Pancreas (tissue), 10 donors: ENCODE measurements around the gene LIF. TPM values are rescaled to one million over a fixed set of nuclear protein-coding genes. Genes with fewer than 3 reads are reported as not detected.

Experiments
- ATAC-seq, 4 donors: fragments of 200-7000 bp; cut with Tn5 transposase; one replicate each; pipeline versions ENCODE4 v1.8.0 to v1.9.1; 2020; ENCODE audit warnings: mild to moderate bottlenecking in 4 of 4, moderate library complexity in 4 of 4
- DNase-seq, 6 donors: peaks; one replicate each; pipeline ENCODE4 v3.0.0-alpha.2; 2020
- FAIRE-seq: peaks from 2 replicates; lab custom pipeline; 2012; peaks lifted over from hg19 to GRCh38; lab: Jason Lieb, UNC
- H3K27ac ChIP-seq, 4 donors: fragments of 200-600 bp; sonication (generic); 1 replicate in 3 of 4; 2 replicates in 1 of 4; pipeline versions ENCODE4 v1.5.0 to v1.8.0; 2020
- H3K27me3 ChIP-seq, 4 donors: fragments of 200-600 bp; one replicate each; pipeline ENCODE4 v1.8.0; 2021
- H3K36me3 ChIP-seq, 3 donors: fragments of 200-600 bp; sonication (generic) in 1 of 3; one replicate each; pipeline versions ENCODE4 v1.5.0 to v1.8.0; 2020 to 2021
- H3K4me1 ChIP-seq, 3 donors: fragments of 200-600 bp; one replicate each; pipeline ENCODE4 v1.8.0; 2021
- H3K4me3 ChIP-seq, 4 donors: fragments of 200-600 bp; sonication (generic) in 2 of 4; one replicate each; pipeline versions ENCODE4 v1.5.0 to v1.8.0; 2020 to 2021
- H3K9me3 ChIP-seq, 4 donors: fragments of 200-600 bp; one replicate each; pipeline ENCODE4 v1.8.0; 2021
- CTCF ChIP-seq, 4 donors: fragments of 200-600 bp; sonication (generic) in 3 of 4; IDR thresholded peaks; one replicate each; pipeline versions ENCODE4 v1.5.0 to v1.8.0; 2021; ENCODE audit warnings: antibody characterized with exemption in 4 of 4
- WGBS, 2 donors: extraction: QIAGEN DNeasy Blood & Tissue Kit; methylation state at CpG; one replicate each; pipeline ENCODE4 v1.1.7; 2013; 5-methylcytosine and 5-hydroxymethylcytosine counted together
- intact Hi-C, 3 donors: fragments of 100-400 bp; cut with DNase I; formaldehyde crosslinking; loops; one replicate each; pipeline versions ENCODE4 v1.11.1 to v1.14.2; 2022
- polyA plus RNA-seq, 2 donors: library from polyadenylated mRNA; stranded (reverse); fragments of 200-250 nt; gene quantifications; one replicate each; pipeline ENCODE4 v1.2.3, GENCODE V29; 2013
- total RNA-seq, 6 donors: library from RNA; stranded (reverse); fragmentation: NEBNext Ultra II Directional in 4 of 6; extraction: Animal tissue kit (Norgen Biotek cat#: 25700) in 4 of 6; gene quantifications; one replicate each; pipeline versions ENCODE4 v1.2.1 to v1.2.4, GENCODE V29; 2021 to 2023
- donor health status: healthy with polysubstance abuse.
- donor health status: DM: no; HTN: no; CAD: no; lungs with moderate emphysema.
- donor health status: DM: no; HTN: no; CAD: no.
- donor health status: control.
- donor health status: control.
- donor health status: Bipolar disorder and iron deficiency.
- donor health status: DM: yes; HTN: yes; CAD: no.
- donor health status: DM: no; HTN: no; CAD: no.
- donor health status: DM: no; HTN: no; CAD: no.
- donor health status: DM: yes; HTN: yes; CAD: no.

The LIF gene
- total RNA-seq (1 to 10 TPM in 4 of 6 donors, under 1 TPM in 2; 0.32 to 5.8 (median 1.5) TPM), polyA plus RNA-seq (1 to 10 TPM; 2.7 to 4.5 TPM)

- peak in 2 of 6 donors; percentile 46 to 73 for DNase-seq
- Histone ChIP-seq H3K9me3 (no peaks in the 10 kb centered on the region), H3K4me1 (no peaks in the 10 kb centered on the region), H3K36me3 (no peaks in the 10 kb centered on the region), H3K27ac (peak within 1 kb of the TSS in 1 of 4 donors; percentile 51), H3K4me3 (peak within 1 kb of the TSS; percentile 12 to 57 (median 40)), H3K27me3 (no peaks in the 10 kb centered on the region)
- 1 to 2% methylated on average over 55 to 64 of the region's 64 CpGs for WGBS, 2 donors
- peak; percentile 21 to 60 (median 50) for ATAC-seq
- intact Hi-C loops, result no loop called here
- no peak for TF ChIP-seq CTCF (IDR thresholded peaks at IDR 0.05)
- FAIRE-seq, result no peak
Observed at GRCh38 chr22:30245985-30246813, at the start of gene LIF. LIF (minus strand) TSS chr22:30246759; CDS start chr22:30246695, 64 bp downstream.

- DNase-seq (no peak), ATAC-seq (no peak), FAIRE-seq (no peak)
- H3K9me3 ChIP-seq, result no peaks in the 10 kb centered on the region
- 94 to 95% methylated on average over 4 of the region's 4 CpGs for WGBS, 2 donors
- H3K27me3 ChIP-seq, result no peaks in the 10 kb centered on the region
- H3K4me3 ChIP-seq, result no peak overlapping the region
- intact Hi-C loops, result no loop called here
- H3K27ac ChIP-seq, result no peak overlapping the region
- no peak for TF ChIP-seq CTCF (IDR thresholded peaks at IDR 0.05)
- peaks cover 0 to 4% (median 3%) of the 10 kb centered on the region in 3 donors for H3K4me1 ChIP-seq
- H3K36me3 ChIP-seq, result peaks cover 0 to 32% (median 3%) of the 10 kb centered on the region in 3 donors
Observed at GRCh38 chr22:30296324-30296723, 49.8 kb upstream of the LIF start.

GRCh38 chr22:30295576-30295975 is 49.0 kb upstream of the LIF start:
- H3K4me1 ChIP-seq, result peaks cover 4 to 11% (median 11%) of the 10 kb centered on the region in 3 donors
- no peak for FAIRE-seq
- H3K9me3 ChIP-seq, result no peaks in the 10 kb centered on the region
- no peak overlapping the region for H3K27ac ChIP-seq
- 75 to 86% methylated on average over 7 of the region's 7 CpGs for WGBS, 2 donors
- H3K36me3 ChIP-seq, result peaks cover 0 to 32% (median 3%) of the 10 kb centered on the region in 3 donors
- no peak for ATAC-seq
- H3K27me3 ChIP-seq, result no peaks in the 10 kb centered on the region
- no peak for TF ChIP-seq CTCF (IDR thresholded peaks at IDR 0.05)
- intact Hi-C loops, result no loop called here
- no peak overlapping the region for H3K4me3 ChIP-seq
- DNase-seq, result no peak

- peak in 1 of 6 donors; percentile 67 for DNase-seq
- no peaks in the 10 kb centered on the region for H3K9me3 ChIP-seq
- TF ChIP-seq CTCF (IDR thresholded peaks at IDR 0.05), result no peak
- H3K27ac ChIP-seq, result no peak overlapping the region
- H3K27me3 ChIP-seq, result no peaks in the 10 kb centered on the region
- no peak for FAIRE-seq
- WGBS, 2 donors, result 92 to 94% methylated on average over 11 of the region's 11 CpGs
- no peak for ATAC-seq
- no peak overlapping the region for H3K4me3 ChIP-seq
- peaks cover 10 to 17% (median 14%) of the 10 kb centered on the region in 3 donors for H3K4me1 ChIP-seq
- H3K36me3 ChIP-seq, result peaks cover 0 to 32% (median 3%) of the 10 kb centered on the region in 3 donors
- intact Hi-C loops, result no loop called here
Observed at GRCh38 chr22:30294830-30295229, 48.3 kb upstream of the LIF start.

- no peak overlapping the region for H3K27ac ChIP-seq
- WGBS, 2 donors, result 89 to 93% methylated on average over 9 of the region's 9 CpGs
Observed at GRCh38 chr22:30294066-30294465, 47.5 kb upstream of the LIF start.

More at GRCh38 chr22:30294066-30294465, 47.5 kb upstream of the LIF start:
- Histone ChIP-seq H3K36me3 (peaks cover 0 to 32% (median 3%) of the 10 kb centered on the region in 3 donors), H3K4me3 (no peak overlapping the region), H3K9me3 (no peaks in the 10 kb centered on the region), H3K4me1 (peaks cover 10 to 17% (median 14%) of the 10 kb centered on the region in 3 donors), H3K27me3 (no peaks in the 10 kb centered on the region)
- FAIRE-seq (no peak), DNase-seq (no peak), ATAC-seq (no peak)
- TF ChIP-seq CTCF (IDR thresholded peaks at IDR 0.05), result no peak
- intact Hi-C loops, result no loop called here
